HEK293 (cell line): ENCODE data around the gene CDH22.

Experiments used
- CTCF ChIP-seq: fragments of 450-650 bp; formaldehyde crosslinking; IDR thresholded peaks from 2 replicates; pipeline ENCODE4 v1.5.1; 2016; ENCODE audit warnings: missing biosample characterization, missing genetic modification characterization
- PBX3 ChIP-seq: sonication (generic); formaldehyde crosslinking; IDR thresholded peaks from 2 replicates; pipeline ENCODE4 v1.8.1; 2022; ENCODE audit warnings: mild to moderate bottlenecking, moderate library complexity, missing genetic modification reagents
- PRDM1 ChIP-seq: fragments of 450-650 bp; formaldehyde crosslinking; IDR thresholded peaks from 2 replicates; pipeline ENCODE4; 2016; ENCODE audit warnings: missing biosample characterization, missing genetic modification characterization
- PRDM6 ChIP-seq: fragments of 450-650 bp; formaldehyde crosslinking; IDR thresholded peaks from 2 replicates; pipeline ENCODE4 v1.5.1; 2017; ENCODE audit warnings: missing biosample characterization, missing genetic modification characterization
- ZNF239 ChIP-seq: fragments of 450-650 bp; formaldehyde crosslinking; IDR thresholded peaks from 2 replicates; pipeline ENCODE4 v1.5.1; 2016; ENCODE audit warnings: missing biosample characterization, missing genetic modification characterization
- TF ChIP-seq, protein P1 (sequence below): fragments of 450-650 bp; formaldehyde crosslinking; conservative IDR thresholded peaks from 2 replicates; pipeline ENCODE4 v1.5.1; 2016; ENCODE audit warnings: low read depth, missing biosample characterization, missing genetic modification characterization

GRCh38 chr20:46306743-46307138, 1.6 kb downstream of the CDH22 start:
- TF ChIP-seq PBX3 (CRISPR knock-in tag): no peak
- TF ChIP-seq ZNF239 (tag by site-specific recombination): no peak
- TF ChIP-seq, protein P1, sequence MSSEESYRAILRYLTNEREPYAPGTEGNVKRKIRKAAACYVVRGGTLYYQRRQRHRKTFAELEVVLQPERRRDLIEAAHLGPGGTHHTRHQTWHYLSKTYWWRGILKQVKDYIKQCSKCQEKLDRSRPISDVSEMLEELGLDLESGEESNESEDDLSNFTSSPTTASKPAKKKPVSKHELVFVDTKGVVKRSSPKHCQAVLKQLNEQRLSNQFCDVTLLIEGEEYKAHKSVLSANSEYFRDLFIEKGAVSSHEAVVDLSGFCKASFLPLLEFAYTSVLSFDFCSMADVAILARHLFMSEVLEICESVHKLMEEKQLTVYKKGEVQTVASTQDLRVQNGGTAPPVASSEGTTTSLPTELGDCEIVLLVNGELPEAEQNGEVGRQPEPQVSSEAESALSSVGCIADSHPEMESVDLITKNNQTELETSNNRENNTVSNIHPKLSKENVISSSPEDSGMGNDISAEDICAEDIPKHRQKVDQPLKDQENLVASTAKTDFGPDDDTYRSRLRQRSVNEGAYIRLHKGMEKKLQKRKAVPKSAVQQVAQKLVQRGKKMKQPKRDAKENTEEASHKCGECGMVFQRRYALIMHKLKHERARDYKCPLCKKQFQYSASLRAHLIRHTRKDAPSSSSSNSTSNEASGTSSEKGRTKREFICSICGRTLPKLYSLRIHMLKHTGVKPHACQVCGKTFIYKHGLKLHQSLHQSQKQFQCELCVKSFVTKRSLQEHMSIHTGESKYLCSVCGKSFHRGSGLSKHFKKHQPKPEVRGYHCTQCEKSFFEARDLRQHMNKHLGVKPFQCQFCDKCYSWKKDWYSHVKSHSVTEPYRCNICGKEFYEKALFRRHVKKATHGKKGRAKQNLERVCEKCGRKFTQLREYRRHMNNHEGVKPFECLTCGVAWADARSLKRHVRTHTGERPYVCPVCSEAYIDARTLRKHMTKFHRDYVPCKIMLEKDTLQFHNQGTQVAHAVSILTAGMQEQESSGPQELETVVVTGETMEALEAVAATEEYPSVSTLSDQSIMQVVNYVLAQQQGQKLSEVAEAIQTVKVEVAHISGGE (tag by site-specific recombination): no peak
- no peak for TF ChIP-seq CTCF (tag by site-specific recombination)
- no peak for TF ChIP-seq PRDM1 (tag by site-specific recombination)
- no peak for TF ChIP-seq PRDM6 (tag by site-specific recombination)
